ENCODE measurements around the gene CHCHD2.
A peak's percentile ranks its signal among the peaks of the same experiment; 100 is the strongest.
"Not testable (repeated sequence)": the region's sequence is repeated elsewhere in the genome, so short reads cannot be mapped to it uniquely, and the experiment has no call there.

The CHCHD2 gene

DNA sequence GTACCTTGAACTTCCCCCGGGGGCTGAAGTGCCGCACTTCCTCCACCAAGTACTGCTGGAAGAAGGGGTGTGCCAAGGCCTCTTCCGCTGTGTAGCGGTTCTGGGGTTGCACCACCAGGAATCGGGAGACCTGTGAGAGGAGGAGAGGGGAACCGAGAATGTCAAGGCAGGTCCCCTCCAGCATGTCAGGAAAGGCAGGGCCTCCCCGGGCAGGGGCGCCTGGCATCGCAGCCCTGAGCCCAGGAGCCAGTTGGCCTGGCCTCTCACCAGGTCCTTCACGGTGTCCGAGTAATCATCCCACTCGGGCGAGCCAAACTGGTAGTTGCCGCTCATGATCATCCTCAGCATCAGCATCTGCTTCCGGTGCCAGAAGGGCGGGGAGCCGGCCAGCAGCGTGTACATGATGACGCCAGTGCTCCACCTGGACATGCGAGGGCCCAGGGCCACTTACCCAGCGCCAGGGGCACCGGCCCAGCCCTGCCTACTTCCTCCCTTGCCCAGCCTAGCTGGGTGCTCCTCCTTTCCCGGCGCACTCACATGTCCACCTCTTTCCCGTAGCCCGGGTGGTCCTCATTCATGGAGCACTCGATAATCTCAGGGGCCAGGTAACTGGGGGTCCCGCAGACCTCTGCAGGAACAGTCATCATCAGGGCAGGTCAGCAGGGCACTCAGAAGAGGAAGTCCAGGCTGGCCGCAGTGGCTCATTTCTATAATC lies 24.5 kb downstream of the CHCHD2 start:
- no peak for DNase-seq

GRCh38 chr7:56080726-56081435 lies 25.4 kb downstream of the CHCHD2 start:
- DNase-seq = not testable (repeated sequence)

DNA sequence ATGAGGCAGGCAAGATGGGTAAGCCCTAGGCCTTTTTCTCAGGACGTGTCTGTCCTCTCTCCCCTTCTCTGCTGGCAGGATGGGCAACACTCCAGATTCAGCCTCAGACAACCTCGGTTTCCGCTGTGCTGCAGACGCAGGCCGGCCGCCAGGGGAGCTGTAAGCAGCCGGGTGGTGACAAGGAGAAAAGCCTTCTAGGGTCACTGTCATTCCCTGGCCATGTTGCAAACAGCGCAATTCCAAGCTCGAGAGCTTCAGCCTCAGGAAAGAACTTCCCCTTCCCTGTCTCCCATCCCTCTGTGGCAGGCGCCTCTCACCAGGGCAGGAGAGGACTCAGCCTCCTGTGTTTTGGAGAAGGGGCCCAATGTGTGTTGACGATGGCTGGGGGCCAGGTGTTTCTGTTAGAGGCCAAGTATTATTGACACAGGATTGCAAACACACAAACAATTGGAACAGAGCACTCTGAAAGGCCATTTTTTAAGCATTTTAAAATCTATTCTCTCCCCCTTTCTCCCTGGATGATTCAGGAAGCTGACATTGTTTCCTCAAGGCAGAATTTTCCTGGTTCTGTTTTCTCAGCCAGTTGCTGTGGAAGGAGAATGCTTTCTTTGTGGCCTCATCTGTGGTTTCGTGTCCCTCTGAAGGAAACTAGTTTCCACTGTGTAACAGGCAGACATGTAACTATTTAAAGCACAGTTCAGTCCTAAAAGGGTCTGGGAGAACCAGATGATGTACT lies 26.7 kb downstream of the CHCHD2 start:
- peak; percentile 77 for DNase-seq

- DNase-seq = no peak
These were observed 28.1 kb downstream of the CHCHD2 start for GRCh38 chr7:56078196-56078595.

- DNase-seq = no peak
These were observed 28.6 kb downstream of the CHCHD2 start for GRCh38 chr7:56077681-56078080.

DNA sequence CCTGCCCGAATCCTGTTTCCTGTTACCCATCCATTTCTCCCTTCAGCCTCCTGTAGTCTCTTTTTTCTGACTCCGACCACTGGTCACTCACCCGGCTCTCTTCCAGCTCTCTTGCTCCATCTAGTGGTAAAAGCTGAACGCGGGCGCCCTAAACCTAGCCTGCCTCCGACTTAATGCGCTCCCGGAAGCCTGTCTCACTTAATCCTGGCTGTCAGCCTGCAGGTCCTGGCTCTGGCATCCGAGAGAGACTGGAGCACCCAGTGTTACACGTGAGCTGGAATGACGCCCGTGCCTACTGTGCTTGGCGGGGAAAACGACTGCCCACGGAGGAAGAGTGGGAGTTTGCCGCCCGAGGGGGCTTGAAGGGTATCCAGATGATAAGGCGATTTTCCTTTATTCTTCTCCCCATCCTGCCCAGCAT lies 31.9 kb downstream of the CHCHD2 start:
- peak; percentile 81 for DNase-seq

GRCh38 chr7:56066376-56066775 lies 39.9 kb downstream of the CHCHD2 start:
- not testable (repeated sequence) for DNase-seq

DNA sequence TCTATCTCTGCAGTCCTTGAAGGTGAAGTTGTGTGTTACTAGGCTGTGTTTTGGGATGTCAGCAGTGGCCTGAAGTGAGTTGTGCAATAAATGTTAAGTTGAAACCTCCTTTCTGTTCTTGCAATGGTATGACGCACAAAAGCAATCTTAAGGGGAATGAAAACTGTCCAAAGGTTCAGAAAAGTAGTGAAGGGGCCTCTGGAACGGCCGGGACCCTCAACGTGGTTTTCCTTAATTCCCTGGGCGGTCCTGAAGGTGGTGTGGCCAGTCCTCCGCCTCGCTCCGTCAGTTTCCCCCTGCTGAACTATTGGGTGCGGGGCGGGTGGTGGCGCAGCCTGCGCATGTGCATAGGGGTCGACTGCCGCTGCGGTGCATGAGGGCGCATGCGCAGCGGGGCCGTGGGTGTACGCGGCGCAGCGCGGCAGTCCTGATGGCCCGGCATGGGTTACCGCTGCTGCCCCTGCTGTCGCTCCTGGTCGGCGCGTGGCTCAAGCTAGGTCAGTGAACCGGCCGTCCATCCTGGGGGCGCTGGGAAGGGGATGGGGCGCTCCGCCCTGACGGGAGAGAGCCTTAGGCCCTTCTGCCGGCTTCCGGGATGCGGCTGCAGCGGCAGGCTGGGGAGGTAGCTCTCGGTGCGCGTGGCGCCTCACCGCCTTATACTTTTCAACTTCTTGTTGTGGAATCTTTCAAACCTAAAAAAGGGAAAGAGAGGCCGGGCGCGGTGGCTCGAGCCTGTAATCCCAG lies 42.2 kb downstream of the CHCHD2 start, which contains the start of gene SUMF2:
Gene SUMF2, plus strand, starts transcription at position 405 of the 744 bp plus-strand sequence. Its CDS starts 26 bp downstream, at position 431.
- DNase-seq = peak; percentile 94

DNA sequence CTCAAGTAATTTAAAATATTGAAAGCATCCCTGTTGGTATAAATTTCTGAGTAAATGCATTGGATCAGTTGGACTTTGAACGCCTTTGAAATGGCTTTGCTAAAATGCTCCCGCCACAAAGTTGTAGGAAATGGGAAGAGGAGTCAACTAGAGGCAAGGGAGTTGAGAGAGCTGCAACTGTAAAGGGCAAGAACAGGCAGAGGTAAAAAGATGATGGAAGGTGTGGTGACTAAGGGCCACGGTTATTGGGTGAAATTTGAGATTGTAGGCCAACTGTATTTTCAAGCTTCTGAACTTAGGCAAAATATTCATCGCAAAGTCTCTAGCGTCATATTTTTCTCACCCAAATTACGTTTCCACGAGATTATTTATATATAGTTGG lies 42.8 kb downstream of the CHCHD2 start:
- DNase-seq = no peak

DNA sequence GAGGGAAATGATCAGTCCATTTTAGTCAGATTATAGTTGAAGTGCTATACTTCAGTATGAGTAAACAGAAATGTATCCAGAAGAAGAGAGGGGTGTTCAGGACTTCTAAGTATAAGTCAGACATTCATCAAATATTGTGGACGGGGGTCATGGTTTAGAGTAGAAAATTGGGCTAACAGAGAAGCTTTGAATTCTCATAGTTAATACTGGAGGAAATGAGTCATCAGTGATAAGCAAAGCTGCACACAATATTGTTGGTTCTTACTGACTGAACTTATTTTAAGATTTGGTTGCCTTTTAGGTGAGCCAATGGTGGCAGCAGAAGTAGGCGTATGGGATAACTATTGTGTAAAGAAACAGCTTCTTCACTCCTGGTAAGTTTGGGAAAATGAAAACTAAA lies 43.9 kb downstream of the CHCHD2 start:
- no peak for DNase-seq

- no peak for DNase-seq
These were observed 52.3 kb downstream of the CHCHD2 start for GRCh38 chr7:56053993-56054392.

GRCh38 chr7:56053379-56053778 lies 52.9 kb downstream of the CHCHD2 start:
- no peak for DNase-seq

Measured in left hindlimb (tissue), 1 donor.